ENCODE measurements around the gene NTM.
A peak's percentile ranks its signal among the peaks of the same experiment; 100 is the strongest.

Gene NTM

DNA sequence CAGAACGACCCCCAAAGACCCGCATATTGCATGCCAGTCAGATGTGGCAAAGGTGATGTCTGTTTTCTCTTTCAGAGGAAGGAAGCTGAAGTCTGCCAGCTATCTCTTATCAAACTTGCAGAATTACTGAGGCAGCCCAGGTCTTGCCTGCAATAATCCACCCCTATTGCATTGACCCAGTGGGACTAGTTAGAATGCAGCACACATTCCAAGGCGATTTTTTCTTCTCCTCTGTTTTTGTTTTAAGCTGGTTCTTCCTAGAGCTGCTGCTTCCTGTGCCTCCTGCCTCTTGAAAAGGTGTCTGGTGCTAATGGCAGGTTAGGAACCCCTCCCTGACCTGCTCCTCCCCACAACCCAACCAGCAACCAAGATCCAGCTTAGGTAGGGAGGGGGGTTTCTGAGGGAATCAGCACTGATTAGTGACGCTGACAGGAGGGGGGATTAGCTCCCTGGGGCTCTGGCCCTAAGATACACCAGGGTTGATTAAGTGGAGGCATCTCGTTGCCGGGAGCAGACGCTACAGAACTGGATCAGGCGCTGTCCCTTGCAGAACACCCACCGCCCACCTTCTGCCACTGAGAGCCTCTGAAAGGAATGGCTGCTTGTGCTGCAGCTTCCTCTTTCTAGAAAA is 2.8 kb downstream of the NTM start:
- no peak for DNase-seq

DNA sequence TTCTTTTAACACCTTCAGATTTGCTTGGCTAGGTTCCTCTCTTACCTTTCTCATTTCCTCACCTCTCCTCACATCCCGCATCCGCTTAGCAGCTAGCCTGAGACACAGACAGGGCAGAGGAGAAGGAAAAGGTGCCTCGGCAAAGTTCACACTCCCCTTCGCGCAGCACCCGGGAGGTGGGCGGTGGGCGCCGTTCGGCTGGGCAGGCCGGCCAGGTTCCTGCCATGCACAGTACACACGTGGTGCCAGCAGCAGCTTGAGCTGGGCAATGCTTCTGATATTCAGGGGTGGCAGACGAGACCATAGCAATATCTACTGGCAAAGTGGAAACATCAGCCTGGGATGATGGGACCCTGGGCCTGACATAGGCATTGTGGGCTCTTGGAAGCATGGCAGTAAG is 3.3 kb downstream of the NTM start:
- DNase-seq = no peak

DNA sequence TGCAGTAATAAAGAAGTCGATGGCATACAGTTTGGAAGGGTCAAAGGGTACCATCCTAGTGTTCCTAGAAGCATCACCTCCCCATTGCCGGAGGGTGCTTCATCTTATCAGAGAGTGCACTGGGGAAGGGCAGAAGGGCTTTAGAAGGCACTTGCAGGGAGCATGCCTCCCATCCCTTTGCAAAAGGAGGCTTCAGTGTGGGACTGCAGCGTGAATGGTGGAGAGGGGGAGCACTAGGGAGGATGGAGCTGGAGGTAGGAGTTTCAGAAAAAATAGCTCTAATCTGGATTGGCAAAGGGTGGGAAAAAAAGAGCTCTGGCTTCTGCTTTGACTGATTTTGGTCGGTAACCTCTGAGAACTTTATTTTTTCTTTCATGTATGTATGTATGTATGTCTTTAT is 5.0 kb downstream of the NTM start:
- no peak for DNase-seq

DNA sequence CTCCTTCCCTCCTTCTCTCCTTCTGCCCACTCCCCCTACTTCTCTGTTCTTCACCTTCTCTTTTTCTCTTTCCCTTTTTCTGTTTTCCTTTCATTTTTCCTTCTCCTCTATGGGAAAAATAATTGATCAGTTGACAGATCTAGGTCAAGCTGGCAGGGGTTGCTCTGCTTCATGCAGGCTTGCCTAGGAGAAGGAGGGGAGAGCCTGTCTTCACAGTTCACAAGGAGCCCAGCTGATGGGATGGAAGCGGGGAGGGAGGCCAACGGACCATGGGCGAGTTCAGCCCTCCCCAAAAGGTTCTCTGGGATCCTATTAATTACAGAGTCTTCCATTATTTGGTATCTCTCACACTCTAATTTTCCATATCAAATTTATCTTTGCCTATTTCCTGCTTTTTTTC is 5.5 kb downstream of the NTM start:
- no peak for DNase-seq

DNA sequence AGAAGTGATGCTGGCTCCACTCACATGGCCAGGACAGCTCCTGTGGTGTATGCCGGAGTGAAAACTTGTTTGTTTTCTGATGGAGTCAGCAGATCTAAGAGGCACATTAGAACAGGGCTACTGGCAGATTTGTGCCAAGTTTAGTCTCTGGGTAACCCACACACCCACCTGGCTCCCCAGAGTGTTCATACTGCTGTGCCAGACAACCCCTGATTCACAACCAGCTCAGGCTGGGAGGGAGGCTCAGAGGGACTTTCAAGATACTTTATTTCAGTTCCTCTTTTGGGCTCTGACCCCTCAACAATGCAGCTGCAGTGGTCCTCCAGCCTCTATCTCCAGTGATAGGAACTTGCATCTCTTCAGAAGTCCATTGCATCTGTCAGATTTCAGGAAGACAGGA is 8.5 kb downstream of the NTM start:
- DNase-seq = no peak

DNA sequence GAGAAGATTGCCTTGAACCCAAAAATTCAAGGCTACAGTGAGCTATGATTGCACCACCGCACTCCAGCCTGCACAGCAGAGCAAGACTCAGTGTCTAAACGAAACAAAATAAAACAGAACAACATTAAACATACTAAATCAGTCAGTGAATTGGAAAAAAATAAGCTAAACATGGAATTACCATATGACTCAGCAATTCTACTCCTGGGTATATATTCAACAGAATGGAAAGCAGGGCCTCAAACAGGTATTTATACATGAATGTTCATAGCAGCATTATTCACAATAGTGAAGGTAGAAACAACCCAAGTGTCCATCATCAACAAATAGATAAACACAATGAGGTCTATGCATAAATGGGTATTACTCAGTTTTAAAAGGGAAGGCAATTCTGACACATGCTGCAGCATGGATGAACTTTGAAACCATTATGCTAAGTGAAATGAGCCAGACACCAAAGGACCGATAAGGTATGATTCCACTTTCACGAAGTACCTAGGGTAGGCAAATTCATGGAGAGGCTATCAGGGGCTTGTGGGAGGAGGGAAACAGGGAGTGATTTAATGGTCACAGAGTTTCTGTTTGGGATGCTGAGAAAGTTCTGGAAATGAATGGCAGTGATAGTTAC is 15.5 kb downstream of the NTM start:
- no peak for DNase-seq

DNA sequence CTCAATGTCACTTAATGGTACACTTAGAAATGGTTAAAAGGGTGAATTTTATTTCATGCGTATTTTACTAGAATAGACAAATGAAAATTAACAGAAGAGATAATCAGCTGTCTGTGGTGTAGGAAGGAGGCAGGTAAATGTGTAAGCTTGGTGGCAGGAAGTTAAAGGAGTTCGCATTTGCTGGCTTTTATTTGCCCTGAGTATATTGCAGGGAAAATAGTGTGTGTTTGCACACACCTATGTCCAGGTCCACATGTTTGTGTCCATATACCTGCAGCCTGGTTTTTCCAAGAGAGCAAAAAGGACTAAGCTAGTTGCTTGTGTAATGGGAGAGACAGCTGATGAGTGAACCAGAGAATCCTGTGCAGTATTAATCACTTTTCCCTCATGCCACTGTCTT is 16.0 kb downstream of the NTM start:
- DNase-seq = no peak

DNA sequence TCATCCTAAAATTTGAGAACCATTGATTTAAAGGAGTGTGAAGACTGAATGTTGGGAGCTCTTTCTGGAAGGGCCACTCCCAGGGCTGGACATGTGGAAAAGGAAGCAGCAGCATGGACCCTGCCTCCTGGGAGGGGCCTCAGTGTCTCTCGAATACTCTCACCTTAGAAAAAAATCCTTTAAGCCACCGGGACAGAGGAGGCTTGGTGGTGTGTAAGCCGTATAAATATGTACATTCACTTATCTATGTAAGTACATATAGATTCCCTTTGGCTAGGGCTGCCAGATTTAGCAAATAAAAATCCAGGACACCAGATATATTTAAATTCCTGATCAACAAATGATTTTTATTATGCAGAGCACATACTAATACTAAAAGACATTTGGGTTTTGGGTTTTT is 17.6 kb downstream of the NTM start:
- no peak for DNase-seq

DNA sequence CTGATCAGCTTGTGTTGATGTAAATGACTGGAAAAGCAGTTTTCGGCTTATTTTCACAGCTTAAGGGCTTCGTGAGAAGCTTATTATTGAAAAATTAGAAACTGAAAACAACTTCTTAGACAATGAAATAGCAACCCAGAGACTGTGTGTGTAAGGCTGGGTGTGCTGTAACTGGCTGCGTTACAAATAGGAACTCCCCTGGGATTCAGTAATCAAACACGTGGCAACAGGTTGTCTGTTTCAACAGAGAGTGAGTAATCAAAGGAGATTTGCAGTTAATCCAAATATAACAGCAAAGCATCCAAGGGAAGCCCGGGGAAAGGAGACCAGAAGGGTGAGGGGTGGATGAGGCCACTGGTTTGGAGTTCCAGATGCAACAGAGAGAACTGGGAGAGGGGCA is 19.2 kb downstream of the NTM start:
- DNase-seq = no peak

DNA sequence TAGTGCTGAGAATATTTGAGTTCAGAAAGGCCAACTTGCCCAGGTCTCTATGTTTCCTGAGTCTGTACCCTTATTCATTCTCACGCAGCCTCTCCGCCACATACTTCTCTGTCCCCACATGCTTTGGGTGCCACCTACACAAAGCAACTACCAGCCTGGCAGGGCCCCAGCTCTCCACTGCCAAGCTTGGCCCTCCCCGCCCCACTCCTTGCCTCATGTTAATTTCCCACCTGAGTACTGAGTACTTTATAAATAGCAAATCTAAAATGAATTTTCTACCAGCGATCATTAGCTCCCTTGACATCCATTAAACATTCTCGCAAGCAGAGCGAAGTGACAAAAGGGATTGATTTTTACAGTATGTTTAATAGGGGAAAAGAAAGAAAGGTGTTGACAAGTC is 20.8 kb downstream of the NTM start:
- no peak for DNase-seq

DNA sequence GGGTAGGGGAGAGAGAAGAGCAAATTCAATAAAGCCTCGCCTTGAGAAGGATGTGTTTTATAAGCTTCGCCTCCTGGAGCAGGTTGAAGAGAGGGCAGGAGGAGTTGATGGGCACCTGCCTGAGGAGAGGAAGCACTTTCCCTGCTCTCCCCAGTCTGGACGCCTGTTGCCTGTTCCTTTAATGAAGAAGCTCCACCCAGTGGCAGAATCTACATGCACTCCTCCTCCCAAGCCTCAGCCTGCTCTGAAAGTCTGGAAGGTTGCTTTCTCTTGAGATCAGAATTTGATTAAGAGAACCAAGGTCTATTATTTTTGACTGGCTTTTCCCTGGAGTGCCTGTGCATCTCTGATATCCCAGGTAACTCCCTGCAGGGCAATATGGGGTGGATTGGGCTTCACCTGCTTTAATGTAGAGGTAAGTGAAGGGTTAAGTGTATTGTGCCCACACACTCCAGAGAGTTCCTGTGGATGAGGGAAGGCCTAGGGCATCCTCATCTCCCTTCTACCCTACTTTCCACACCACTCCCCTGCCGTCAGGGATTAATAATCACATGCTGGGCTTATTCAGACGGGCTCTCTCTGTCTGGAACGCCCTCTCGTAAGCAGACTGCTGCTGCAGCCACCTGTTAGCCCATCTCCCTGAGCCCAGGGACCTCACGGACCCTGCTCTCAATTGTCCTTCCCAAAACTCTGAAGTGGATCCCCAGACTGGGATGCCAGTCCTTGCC is 22.3 kb downstream of the NTM start:
- peak; percentile 12 for DNase-seq

DNA sequence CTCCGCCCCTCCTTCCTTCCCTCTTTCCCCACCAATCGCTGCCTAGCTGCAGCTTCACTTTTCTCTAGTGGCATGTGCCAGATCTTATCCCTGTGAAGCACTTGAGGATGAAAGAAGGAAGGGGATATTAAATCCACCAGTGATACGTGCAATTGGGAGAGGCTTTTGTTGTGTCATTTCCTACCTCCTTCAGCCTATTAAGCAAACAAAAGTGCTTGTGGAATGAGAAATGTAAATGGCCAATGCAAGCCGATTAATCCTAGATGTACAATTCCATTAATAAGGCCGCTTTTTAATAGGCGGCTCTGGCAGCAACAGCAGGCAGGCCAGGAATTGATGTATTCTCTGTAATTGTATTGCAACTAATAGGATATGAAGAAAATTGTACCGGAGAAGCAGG is 23.3 kb downstream of the NTM start:
- DNase-seq = no peak

DNA sequence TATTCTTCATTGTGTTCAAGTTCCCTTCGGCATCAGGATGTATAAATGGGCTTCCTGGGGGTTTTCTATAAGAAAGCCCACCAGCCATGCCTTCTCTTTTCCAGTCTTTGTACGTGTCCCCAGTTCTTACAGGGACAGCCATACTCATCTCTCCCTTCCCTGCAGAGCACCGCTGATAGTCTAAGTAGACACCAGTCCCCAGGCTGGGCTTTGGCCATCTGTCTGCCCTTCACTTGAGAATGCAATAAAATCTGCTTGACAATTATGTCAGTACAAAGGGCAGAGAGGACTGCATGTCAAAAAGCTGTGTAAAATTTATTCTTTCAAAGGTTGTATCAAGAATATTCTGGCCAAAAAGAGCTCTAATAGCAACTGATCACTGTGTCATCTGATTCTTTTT is 27.3 kb downstream of the NTM start:
- DNase-seq = no peak

DNA sequence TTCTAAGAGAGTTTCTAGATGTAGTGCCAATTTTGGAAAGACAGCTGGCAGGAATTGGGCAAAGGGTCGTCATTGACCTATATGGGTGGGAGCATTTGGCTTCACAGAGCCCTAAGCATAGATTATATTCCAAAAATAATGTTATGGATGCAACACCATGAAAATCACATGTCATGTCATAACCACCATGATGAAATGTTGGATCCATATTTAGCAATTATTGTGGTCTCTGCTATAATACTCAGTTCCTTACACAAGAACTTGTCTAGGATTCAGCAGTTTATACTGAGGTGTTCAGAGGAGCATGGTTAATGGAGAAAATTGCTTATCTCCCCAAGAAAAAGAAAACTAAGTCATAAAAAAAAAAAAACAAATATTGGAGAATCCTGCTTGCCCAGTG is 31.6 kb downstream of the NTM start:
- no peak for DNase-seq

DNA sequence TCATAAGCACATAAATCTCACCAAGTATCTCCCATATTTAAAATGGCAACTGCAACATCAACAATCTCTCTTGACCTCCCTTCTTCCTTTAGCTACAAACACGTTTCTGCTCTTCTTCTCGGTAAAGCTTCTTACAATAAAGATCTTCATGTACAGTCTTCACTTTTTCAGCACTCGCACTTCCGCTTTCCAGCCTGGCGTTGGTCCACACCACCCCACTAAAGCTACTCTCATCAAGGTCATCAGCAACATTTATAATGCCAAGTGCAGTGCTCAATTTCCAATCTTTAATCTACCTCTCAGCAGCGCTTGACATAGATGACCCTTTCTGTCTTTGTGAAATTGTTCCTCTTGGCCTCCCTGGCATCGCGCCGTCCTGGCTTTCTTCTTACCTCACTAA is 33.6 kb downstream of the NTM start:
- DNase-seq = no peak

DNA sequence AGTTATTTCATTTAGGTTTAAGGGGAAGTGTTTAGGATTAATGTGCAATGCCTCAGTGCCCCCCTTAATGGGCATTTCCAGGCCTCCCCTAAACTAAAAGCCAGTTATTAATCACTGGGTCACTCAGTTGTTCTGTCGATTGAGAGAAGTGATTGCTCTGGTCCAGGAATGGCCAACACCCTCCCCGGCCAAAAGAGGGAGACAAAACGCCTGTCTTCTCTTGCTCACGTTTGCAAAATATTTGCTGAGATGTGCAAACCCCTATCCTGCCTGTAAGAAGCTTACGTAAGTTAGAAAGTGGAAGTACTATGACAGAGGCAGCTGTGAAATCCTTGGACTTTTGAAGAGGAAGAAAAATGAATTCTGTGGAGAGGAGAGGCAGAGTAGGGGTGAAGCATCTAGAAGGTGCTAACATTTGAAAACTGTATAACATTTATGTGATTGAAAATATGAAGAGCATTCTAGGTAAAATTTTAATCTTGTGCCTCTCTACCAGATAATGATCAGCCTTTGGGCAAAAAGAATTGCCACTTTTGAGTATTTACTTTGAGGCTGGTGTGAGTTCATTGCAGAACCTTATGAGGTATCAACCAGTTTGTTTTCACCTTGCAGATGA is 37.7 kb downstream of the NTM start:
- DNase-seq = peak; percentile 63

DNA sequence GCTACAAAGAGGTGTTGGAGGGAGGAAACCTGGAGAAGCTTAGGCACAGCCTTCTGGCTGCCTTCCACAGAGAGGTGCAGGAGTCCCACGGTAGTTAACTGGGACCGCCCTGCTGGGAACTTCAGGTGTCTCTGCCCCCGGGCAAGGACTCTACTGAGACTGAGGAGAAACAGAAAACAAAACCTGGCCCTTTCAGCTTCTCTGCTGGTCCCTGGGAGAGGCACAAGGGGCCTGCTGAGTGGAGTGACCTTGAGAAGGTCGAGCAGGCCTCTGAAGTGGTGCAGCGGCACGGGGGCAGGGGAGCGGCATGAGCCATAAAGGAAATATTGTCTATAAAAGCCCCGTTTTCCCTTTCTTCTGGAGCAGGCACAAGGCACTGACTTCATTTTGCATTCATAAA is 38.9 kb downstream of the NTM start:
- DNase-seq = no peak

DNA sequence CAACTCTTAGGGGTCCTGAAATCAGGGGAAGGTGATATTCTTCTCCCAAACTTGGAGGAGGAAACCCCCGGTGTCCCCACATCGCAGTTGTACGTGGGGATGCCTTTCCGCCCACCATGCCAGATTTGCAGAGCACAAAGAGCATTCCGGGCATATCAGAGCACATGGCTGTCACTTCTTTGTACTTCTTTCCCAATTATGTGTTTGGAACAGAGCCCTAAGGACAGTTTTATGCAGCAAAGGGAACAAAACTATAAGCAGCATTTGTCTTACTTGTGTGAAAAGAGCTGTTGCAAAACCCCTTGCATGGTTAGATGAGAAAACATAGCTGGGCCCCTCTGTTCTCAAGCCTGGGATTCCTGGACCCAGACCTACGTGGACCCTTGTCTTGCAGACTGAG is 41.2 kb downstream of the NTM start:
- DNase-seq = no peak

DNA sequence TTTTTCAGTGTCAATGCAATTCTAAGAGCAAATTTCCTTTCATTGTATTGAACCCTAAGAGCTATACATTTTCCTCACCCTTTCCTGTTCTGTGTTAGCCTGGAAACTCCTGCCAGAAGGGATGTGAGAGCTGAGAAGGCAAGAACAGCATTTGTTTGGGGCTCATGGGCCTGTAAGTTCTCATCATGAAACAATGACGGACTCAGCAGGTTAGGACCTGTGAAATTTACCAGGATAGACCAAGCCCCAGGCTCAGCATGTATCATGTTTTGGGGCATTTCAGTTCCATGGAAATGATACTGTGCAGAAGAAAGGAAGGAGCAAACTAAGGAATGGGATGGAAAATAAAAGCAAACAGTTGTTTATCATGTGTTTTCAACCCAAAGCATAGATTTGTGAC is 41.6 kb downstream of the NTM start:
- no peak for DNase-seq

DNA sequence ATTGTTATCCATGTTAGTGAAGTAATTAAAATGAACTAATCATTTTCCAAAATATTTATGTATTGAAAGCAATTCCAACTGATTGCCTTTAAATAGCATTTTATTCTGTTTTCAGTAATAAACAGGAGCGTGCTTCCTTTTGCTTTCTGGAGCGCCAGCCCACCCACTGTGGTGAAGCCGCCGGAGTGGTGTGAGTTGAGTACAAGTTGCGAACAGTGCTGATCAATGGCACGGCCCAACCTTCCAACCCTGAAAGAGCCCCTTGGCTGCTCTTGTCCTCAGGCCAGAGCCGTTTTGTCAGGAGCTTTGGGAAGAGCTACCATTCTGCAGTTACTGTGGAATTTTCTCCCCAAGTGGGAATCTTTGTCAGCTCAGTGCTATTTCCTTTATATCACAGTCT is 42.8 kb downstream of the NTM start:
- DNase-seq = no peak

DNA sequence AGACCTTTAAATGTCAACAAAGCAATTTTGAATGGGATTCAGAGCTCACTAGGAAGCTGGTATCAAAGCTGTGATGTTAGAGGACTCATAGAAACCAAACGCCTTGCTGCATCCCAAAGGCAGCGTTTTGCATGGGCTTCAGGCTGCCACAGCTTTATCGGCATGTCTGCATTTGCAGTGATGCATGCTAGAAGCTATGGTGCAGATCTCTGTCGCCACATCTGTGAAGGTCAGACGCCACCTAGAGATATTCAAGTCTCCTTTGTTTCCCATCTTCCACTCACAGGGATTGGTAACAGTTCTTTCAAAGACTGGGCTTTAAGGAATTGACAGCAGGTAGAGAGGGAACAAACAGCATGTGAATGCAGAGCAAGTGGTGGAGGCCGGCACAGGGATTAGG is 47.8 kb downstream of the NTM start:
- no peak for DNase-seq

DNA sequence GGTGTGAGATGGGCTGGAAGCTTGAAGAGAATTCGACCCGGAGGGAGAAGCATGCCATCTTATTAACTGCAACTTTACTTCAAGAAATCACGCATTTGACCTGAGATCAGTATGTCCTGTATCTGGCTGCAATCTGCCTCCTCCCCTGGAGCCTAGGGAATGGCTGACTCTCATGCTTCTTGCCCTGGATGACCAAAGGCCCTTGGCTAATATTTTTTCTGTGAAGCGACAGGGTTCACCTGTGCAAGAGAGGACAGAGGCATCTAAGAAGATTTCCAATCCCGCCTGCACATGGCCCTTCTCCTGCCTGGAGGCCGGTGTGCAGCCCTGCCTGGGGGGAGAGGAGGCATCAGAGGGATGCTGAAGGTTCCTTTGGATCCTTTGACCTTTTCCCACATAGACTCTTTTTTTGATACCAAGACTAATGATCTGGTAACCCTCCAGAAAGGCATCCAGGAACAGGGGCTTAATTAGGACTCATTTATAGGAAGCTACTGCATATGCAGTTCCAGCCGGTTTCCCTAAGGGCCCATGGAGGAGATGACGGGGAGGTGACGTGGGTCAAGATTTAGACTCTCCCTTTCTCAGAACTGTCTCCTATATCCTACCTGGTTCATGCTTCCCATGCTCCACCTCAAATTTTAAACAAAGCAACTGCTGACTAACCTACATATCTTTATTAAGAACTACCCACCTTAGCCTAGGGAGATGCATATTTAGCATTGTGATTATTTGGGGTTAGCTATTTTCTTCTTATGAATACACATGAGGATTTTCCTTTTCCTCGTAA is 50.8 kb downstream of the NTM start:
- DNase-seq = no peak

DNA sequence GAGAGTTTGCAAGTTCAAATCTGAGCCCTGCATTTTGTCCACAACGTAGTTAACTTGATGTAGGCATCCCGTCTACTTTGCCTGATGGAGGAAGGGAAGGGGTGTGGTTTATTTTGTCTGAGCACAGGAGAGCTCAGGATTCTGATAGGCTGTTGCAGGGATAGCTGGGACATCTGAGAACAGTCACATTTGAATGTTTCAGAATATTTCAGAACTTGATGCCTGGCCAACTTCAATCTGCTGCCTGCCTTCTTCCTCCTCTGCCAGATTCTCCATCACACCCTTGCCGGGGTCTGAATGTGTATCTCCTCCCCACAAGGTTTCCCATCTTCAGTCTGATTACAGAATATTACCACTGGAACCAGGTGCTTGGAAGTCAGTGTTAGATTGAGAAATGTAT is 51.6 kb downstream of the NTM start:
- no peak for DNase-seq

Data from OCI-M1 (cell line).